Osteoblast (primary cell): Measurements from ENCODE around the gene PTPRN2. TPM values are rescaled to one million over a fixed set of nuclear protein-coding genes. Genes with fewer than 3 reads are reported as not detected.

Experiments used
- DNase-seq: peaks from one replicate; pipeline ENCODE4 v3.0.0; 2011; ENCODE audit warnings: low spot score, mixed read lengths; ENCODE audit not compliant: insufficient read length; ENCODE audit errors: missing footprints
- H2AFZ ChIP-seq: 2 replicates; pipeline ENCODE4 v1.6.0; 2011; ENCODE audit warnings: mild to moderate bottlenecking, low read length
- H3K27ac ChIP-seq: 2 replicates; pipeline ENCODE4 v1.5.1; 2011; ENCODE audit warnings: mild to moderate bottlenecking, low read depth, low read length, moderate library complexity
- H3K27me3 ChIP-seq: 2 replicates; pipeline ENCODE4 v1.6.0; 2012; ENCODE audit warnings: mild to moderate bottlenecking, control low read depth, inconsistent platforms, low read length, moderate library complexity; ENCODE audit not compliant: insufficient read depth
- H3K36me3 ChIP-seq: 2 replicates; pipeline ENCODE4 v1.5.1; 2011; ENCODE audit warnings: mild to moderate bottlenecking, low read length, control low read depth, moderate library complexity; ENCODE audit not compliant: insufficient read depth
- H3K4me1 ChIP-seq: 2 replicates; pipeline ENCODE4 v1.5.1; 2011; ENCODE audit warnings: mild to moderate bottlenecking, low read length, control low read depth, moderate library complexity; ENCODE audit not compliant: insufficient read depth
- H3K4me2 ChIP-seq: 2 replicates; pipeline ENCODE4 v1.6.0; 2011; ENCODE audit warnings: mild to moderate bottlenecking, low read length; ENCODE audit not compliant: insufficient read depth
- H3K4me3 ChIP-seq: fragments of 200-600 bp; sonication (generic); 3 replicates; pipeline ENCODE4 v1.5.1; 2012; ENCODE audit warnings: mild to moderate bottlenecking, low read length, inconsistent platforms; ENCODE audit not compliant: insufficient read depth
- H3K79me2 ChIP-seq: 2 replicates; pipeline ENCODE4 v1.6.0; 2012; ENCODE audit warnings: mild to moderate bottlenecking, low read length, control low read depth, inconsistent platforms; ENCODE audit not compliant: insufficient read depth
- H3K9me3 ChIP-seq: 2 replicates; pipeline ENCODE4 v1.5.1; 2011; ENCODE audit warnings: low read depth, low read length, control low read depth
- H4K20me1 ChIP-seq: 2 replicates; pipeline ENCODE4 v1.6.0; 2012; ENCODE audit warnings: mild to moderate bottlenecking, low read length, control low read depth; ENCODE audit not compliant: insufficient read depth
- CTCF ChIP-seq: IDR thresholded peaks from 2 replicates; pipeline ENCODE4 v1.5.1; 2011; ENCODE audit warnings: mild to moderate bottlenecking, low read depth, low read length, moderate library complexity; ENCODE audit errors: extremely low read depth
- total RNA-seq: library from RNA; depleted of rRNA; stranded (reverse); fragments of >200 nt; gene quantifications from 2 replicates; pipeline ENCODE4 v1.2.3, GENCODE V29; 2012

The PTPRN2 gene
- total RNA-seq, 1 donor = 0.36 TPM

GRCh38 chr7:157641866-157642265 lies 945.8 kb downstream of the PTPRN2 start:
- H2AFZ ChIP-seq = no peak overlapping the region
- no peaks in the 10 kb centered on the region for H3K4me1 ChIP-seq
- no peaks in the 10 kb centered on the region for H3K27me3 ChIP-seq
- no peaks in the 10 kb centered on the region for H4K20me1 ChIP-seq
- peak; percentile 9 for DNase-seq
- TF ChIP-seq CTCF = no peak
- no peaks in the 10 kb centered on the region for H3K79me2 ChIP-seq
- peaks cover 6% of the 10 kb centered on the region for H3K9me3 ChIP-seq
- H3K4me2 ChIP-seq = no peak overlapping the region
- no peak overlapping the region for H3K4me3 ChIP-seq
- no peaks in the 10 kb centered on the region for H3K36me3 ChIP-seq
- H3K27ac ChIP-seq = no peak overlapping the region

GRCh38 chr7:157640144-157640543 lies 947.5 kb downstream of the PTPRN2 start:
- TF ChIP-seq CTCF = no peak

GRCh38 chr7:157638563-157638962 lies 949.1 kb downstream of the PTPRN2 start:
- Histone ChIP-seq H3K79me2 (no peaks in the 10 kb centered on the region), H3K27me3 (no peaks in the 10 kb centered on the region), H3K4me2 (no peak overlapping the region), H4K20me1 (no peaks in the 10 kb centered on the region), H3K27ac (no peak overlapping the region), H2AFZ (no peak overlapping the region), H3K4me1 (no peaks in the 10 kb centered on the region), H3K4me3 (no peak overlapping the region), H3K9me3 (peaks cover 6% of the 10 kb centered on the region), H3K36me3 (no peaks in the 10 kb centered on the region)
- DNase-seq = peak; percentile 36
- no peak for TF ChIP-seq CTCF

More at GRCh38 chr7:157640144-157640543, 947.5 kb downstream of the PTPRN2 start:
- Histone ChIP-seq H3K4me1 (no peaks in the 10 kb centered on the region), H3K4me2 (no peak overlapping the region), H3K36me3 (no peaks in the 10 kb centered on the region), H3K9me3 (peaks cover 6% of the 10 kb centered on the region), H4K20me1 (no peaks in the 10 kb centered on the region), H3K4me3 (no peak overlapping the region), H3K27me3 (no peaks in the 10 kb centered on the region), H3K79me2 (no peaks in the 10 kb centered on the region), H2AFZ (no peak overlapping the region), H3K27ac (no peak overlapping the region)
- DNase-seq = no peak

- Histone ChIP-seq H3K9me3 (peaks cover 6% of the 10 kb centered on the region), H2AFZ (no peak overlapping the region), H3K4me3 (no peak overlapping the region), H3K27ac (no peak overlapping the region), H3K27me3 (no peaks in the 10 kb centered on the region), H3K4me1 (no peaks in the 10 kb centered on the region), H4K20me1 (no peaks in the 10 kb centered on the region), H3K4me2 (no peak overlapping the region), H3K79me2 (no peaks in the 10 kb centered on the region), H3K36me3 (no peaks in the 10 kb centered on the region)
- peak; percentile 52 for DNase-seq
- TF ChIP-seq CTCF = no peak
Measured at GRCh38 chr7:157637216-157637949, 950.2 kb downstream of the PTPRN2 start.
